TTC549 (cell line): Measurements from ENCODE around the gene OSTC.

ENCODE experiments used
- FAIRE-seq: peaks from 2 replicates; lab custom pipeline; 2012; peaks lifted over from hg19 to GRCh38; lab: Jason Lieb, UNC

Gene OSTC

DNA sequence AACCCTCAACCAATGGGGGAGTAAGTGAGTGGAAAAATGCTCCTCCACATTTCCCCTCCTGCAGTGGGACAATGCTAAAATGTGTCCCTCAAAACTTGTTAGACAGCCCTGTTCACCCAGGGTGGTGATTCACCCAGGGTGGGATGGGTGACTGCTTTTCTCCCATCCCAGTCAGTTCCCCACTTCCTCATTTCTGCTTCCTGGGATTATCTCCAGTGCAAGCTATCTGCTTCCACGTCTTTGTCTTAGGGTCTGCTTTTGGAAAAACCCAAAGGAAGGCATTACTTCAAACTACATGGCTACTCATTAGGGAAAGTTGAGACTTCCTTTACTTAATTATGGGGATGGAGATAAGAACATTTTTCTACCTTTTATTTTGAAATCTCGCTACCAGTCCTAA is 67.0 kb downstream of the OSTC start:
- no peak for FAIRE-seq
